NOMO-1 (cell line): Measurements from ENCODE around the gene HAUS5.
A peak's percentile ranks its signal among the peaks of the same experiment; 100 is the strongest.
"Not testable (repeated sequence)": the region's sequence is repeated elsewhere in the genome, so short reads cannot be mapped to it uniquely, and the experiment has no call there.

ENCODE experiments used
- DNase-seq, 2 experiments: peaks; one replicate each; lab custom pipeline; 2025; ENCODE audit not compliant: unreplicated experiment in 2 of 2; lab: John Stamatoyannopoulos, UW

HAUS5 gene

DNA sequence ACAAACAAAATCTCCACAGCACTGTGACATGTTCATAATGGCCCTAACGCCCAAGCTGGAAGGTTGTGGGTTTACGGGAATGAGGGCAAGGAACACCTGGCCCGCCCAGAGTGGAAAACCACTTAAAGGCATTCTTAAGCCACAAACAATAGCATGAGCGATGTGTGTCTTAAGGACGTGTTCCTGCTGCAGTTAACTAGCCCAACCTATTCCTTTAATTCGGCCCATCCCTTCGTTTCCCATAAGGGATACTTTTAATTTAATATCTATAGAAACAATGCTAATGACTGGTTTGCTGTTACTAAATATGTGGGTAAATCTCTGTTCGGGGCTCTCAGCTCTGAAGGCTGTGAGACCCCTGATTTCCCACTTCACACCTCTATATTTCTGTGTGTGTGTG, 5.4 kb upstream of the HAUS5 start:
- not testable (repeated sequence) for DNase-seq

DNA sequence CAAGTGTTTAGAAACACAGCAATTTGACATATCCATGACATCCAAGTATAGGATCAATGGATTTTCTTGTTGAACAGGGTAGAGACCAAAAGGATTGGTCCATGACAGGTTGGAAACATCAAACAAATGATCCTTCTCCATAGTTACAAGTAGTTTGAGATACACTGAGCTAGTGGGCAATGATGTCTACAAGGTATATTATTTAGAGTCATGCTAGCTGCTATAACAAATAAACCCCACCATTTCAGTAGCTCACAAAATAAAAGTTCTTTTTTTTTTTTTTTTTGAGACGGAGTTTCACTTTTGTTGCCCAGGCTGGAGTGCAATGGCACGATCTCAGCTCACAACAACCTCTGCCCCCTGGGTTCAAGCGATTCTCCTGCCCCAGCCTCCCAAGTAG, 4.9 kb upstream of the HAUS5 start:
- DNase-seq: no peak

DNA sequence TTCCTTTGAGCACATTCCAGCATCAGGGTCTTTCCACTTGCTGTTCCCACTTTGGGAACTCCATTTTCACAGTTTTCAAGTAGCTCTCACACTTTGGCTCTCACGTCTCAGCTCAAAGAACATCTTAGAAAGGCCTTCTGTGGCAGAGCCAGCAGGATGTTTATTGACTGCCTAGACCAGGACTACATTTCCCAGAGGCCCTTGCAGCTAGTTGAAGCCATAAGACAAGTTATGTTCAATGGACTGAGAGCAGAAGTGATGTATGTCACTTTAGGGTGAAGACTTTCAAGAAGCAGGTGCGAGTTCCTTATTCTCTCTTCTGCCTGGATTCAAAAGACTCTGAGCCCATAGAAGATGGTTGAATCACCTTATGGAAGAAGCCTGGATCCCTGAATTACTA, 4.3 kb upstream of the HAUS5 start:
- peak in 1 of 2 experiments; percentile 8 for DNase-seq

DNA sequence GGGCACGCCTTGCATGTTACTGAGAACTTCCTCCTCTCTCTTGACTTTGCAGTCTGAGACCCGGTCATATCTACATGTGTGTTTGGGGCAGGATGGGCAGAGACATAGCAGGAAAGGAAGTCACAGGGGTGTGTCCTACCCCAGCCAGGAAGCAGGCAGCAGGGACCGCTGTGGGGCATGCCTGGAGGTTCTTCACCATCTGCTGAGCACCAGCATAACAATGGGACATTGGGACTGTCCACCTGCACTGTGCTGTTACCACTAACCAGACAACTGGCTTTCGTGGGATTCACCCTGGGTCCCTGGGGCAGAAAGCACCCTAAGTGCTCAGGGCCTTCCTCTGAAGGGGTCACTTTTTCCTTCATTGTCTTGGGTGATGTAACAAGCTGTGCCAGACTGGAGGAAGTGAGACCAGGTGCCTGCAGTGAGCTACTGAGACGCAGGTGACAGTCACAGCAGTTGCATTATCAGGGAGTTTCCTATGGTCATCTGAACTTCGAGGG, 2.6 kb upstream of the HAUS5 start:
- peak; percentile 47 to 55 for DNase-seq

DNA sequence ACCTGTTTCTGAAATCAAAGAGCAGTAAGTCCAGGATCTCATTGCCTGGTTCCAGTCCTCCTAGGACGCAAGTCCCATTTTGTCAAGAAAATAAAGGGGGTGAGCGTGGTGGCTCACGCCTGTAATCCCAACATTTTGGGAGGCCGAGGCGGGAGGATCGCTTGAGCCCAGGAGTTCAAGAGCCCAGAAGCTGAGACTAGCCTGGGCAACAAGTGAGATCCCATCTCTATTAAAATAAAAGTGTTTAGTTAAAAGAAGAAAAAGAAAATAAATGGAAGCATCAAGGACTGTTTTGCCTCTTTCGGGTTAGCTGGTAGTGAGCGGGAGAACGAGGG, 344 bp upstream of the HAUS5 start:
- no peak for DNase-seq

DNA sequence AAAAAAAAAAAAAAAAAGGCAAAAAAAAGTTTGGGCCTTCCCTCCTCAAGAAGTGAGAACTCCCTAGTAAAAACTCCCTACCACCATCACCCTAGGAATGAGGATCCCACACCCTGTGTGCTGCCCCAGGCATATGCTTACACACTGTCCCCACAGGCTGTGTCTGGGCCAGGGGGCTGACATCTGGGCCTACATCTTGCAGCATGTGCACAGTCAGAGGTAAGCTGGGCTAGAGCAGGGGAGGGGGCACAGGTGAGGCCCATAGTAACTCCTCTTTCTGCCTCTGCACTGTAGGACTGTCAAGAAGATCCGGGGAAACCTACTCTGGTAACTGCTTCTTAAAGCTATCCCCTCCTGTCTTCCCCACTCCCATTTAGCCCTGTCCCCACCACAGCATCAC, 1.0 kb downstream of the HAUS5 start:
- DNase-seq: no peak

DNA sequence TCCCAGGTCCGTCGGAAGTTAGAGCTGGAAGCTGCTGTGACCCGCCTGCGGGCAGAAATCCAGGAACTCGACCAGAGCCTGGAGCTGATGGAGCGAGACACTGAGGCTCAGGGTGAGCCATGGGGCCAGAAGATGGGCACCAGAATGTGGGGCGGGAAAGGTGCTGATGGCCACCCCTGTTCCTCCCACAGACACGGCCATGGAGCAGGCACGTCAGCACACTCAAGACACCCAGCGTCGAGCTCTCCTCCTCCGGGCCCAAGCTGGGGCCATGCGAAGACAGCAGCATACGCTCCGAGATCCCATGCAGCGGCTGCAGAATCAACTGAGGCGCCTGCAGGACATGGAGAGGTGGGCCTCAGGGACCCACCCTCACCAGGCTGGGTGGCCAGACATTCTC, 2.5 kb downstream of the HAUS5 start:
- no peak for DNase-seq

DNA sequence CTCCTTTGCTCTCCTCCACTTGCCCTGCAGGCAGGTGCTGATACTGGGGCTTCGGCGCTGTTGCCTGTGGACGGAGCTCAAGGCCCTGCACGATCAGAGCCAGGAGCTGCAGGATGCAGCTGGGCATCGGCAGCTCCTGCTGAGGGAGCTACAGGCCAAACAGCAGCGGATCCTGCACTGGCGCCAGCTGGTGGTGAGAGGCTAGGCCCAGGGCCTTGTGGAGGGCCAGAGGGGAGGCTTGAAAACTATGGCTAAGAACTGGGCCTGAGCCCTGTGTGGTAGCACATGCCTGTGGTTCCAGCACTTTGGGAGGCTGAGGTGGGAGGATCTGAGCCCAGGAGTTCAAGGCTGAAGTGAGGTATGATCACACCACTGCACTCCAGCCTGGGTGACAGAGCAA, 6.3 kb downstream of the HAUS5 start:
- no peak for DNase-seq

DNA sequence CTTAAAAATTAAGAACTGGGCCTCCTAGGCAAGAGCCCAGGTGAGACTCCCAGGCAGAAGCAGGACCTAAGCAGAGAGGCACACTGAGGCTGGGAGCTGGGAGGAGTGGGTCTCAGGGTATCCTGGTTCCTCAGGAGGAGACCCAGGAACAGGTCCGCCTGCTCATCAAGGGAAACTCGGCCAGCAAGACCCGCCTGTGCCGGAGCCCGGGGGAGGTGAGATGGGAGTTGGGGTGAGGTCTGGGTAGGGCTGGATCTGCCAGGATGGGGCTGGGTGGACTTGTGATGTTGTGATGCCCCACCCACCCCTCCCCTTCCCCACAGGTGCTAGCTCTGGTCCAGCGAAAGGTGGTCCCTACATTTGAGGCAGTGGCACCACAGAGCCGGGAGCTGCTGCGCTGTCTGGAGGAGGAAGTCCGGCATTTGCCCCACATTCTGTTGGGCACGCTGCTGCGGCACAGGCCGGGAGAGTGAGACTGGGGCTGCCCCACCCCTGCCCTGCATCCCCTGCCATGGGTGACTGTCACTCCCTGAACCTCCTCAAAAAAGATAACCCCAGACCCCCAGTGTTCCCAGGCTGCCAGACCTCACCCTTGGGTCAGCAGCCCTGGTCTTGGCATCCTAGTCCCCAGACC, 6.9 kb downstream of the HAUS5 start:
- DNase-seq: no peak

DNA sequence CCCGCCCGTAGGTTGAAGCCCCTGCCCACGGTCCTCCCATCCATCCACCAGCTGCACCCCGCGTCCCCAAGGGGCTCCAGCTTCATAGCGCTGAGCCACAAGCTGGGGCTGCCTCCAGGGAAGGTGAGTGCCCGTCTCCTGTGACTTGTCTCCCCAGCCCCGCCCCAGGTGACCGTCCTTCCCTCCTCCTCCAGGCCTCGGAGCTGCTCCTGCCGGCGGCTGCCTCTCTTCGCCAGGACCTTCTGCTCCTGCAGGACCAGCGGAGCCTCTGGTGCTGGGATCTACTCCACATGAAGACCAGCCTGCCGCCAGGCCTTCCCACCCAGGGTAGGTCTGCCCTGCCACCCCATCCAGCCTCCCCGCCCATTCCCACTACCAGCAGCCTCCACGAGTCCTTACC, 7.5 kb downstream of the HAUS5 start:
- DNase-seq: no peak

DNA sequence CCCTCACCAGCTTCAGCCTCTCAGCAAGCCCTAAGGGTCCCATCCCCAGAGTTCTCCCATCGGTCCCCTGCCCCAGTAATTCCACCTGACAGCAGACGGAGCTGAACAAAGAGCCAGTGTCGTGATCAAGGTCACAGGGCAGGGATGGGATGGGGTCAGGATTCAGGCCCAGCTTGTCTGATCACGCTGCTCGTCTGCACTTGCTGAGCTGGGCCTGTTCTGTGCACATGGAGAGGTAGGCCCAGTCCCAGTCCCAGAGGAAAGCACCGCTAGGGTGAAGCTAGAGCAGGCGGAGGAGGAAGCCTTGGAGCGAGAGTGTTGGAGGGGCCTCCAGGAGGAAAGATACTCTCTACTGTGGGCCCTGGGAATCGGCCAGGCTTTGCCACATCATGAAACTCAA, 9.2 kb downstream of the HAUS5 start:
- no peak for DNase-seq

DNA sequence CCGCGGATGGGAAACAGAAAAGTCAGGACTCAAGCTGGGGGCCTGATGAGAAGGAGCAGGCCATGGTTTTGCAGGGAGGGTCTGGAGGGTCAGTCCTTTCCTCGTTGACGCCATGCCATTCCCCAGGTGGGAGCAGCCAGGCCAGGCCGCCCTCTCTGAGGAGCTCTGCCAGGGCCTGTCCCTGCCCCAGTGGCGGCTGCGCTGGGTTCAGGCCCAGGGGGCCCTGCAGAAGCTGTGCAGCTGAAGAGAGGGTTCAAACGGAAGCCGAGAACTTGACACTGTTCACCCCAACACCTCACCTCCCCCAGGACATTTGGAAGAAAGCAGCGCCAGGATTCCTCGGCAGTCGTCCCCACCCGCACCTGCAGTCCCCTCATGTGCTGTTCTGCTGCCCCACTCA, 10.2 kb downstream of the HAUS5 start:
- DNase-seq: no peak

DNA sequence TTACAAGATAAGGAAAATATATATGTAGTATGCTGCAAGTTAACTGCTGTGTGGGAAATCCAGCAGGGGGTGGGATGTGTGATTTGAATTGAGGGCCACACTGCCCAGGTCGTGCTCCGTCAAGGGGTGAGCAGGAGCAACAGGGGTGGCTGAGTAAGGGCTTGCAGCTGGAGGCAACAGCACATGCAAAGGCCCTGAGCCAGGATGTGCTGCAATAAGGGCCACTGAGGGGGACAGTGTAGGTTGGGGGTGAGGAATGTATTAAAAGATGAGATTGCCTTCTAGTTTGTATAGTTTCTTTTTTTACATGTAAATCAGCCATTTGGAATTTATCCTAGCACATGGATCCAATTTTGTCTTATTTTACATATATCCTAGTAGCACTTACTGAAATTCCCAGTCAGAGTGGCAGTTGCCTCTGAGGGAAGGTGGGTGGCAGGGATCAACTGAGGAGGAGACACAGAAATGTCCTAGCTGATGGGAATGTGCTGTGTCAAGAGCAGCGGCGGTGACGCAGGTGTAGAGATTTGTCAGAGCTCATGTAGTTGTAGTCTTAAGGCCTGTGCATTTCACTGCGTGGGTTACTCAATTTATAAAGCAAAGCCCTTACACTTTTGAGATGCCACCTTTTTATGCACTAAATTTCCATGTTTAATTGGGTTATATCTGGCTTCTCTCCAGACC, 10.9 kb downstream of the HAUS5 start:
- DNase-seq: no peak

DNA sequence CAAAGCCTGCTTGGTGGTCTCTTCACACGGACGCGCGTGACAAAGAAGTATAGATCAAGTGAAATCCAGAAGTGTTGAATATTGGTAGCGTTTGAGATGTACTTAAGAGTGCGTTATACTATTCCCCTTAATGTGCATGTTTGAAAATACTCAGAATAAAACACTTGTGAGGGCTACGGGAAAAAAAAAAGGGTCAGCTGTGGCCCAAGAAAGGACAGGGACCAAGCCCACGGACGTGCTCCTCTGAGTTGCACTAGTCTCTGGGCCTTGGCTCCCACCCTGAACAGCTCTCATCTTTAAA, 15.7 kb downstream of the HAUS5 start:
- DNase-seq: no peak

DNA sequence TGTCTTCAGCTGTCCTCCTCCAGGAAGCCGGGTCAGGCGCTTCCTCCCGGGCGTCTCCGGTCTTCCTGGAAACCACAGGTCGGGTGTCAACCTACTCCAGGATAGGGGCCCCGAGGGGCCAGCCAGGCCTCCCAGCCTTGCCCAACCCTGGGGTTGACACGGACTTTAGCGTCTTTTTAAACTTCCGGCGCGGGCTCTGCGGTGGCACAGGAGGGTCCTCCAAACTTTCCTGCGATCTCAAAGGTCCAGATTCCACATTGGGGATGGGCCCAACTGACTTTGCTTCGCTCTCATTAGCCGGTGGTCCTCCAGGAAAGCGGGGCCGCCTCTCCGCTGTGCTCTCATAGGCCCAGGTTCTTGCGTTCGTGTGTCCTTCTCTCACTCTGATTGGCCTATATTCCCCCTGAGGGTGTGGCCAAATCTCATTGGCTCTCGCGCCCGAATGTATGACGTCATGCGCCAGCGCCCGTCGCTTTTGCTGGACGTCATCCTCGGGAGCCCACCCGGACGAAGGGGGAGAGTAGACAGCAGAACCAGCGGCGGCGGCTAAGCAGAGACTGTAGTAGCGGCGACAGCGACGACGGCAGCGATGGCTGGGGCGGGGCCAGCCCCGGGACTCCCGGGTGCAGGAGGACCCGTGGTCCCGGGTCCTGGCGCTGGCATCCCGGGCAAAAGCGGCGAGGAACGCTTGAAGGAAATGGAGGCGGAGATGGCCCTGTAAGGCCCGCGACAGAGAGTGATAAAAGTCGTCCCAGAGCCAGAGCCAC, 16.2 kb downstream of the HAUS5 start, which contains the start of gene RBM42:
Gene RBM42 (plus strand): TSS at position 472 of the 767 bp plus-strand sequence. CDS start 118 bp downstream, at position 590.
- DNase-seq: peak; percentile 99

DNA sequence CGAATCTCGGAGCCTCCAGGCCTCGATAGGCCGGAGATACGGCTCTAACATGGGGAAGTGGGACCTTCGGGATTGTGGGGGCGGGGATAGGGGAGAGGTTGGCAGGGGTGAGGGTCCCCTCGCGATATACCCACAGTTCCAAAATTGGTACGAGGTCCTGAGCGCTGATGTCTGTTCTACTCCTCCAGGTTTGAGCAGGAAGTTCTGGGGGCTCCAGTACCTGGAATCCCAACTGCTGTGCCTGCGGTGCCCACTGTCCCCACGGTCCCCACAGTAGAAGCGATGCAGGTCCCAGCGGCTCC, 16.7 kb downstream of the HAUS5 start:
- DNase-seq: no peak

DNA sequence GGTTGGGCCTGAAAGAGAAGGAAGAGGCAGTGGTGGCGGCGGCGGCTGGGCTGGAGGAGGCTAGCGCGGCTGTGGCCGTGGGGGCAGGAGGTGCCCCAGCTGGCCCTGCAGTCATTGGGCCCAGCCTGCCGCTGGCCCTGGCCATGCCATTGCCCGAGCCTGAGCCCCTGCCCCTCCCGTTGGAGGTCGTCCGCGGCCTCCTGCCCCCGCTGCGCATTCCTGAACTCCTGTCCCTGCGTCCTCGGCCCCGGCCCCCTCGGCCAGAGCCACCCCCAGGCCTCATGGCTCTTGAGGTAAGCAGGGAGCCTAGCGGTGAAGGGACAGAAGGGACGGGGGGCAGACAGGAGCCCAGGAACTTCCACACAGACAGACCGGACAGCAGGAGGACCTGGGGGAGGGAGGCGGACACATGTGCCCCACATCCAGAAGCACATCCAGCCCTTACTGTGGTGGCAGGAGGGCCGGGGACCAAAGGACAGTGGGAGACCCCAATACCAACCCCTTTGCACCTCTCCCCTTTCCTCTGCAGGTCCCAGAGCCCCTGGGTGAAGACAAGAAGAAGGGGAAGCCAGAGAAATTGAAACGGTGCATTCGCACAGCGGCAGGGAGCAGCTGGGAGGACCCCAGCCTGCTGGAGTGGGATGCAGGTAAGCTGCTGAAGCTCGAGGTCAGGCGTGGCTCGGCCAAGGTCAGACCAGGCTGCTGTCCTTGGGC, 21.3 kb downstream of the HAUS5 start:
- no peak for DNase-seq

DNA sequence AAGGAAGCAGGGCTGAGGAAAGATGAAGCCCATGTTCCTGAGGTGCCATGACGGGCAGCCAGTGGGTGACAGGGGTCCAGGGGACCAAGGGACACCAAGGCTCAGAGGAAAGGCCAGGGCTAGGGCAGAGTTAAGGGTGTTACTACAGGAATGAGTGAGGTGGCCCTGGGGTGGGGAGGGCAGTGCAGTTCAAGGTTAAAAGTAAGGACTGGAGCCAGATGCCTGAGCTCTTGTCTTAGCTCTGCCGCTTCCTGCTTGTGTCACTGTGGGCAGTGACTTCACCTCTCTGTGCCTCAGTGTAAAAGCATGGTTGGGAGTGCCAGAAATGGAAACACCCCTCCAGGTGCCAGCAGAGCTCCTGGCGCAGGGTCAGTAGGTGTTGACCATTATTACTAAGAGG, 24.1 kb downstream of the HAUS5 start:
- DNase-seq: no peak

DNA sequence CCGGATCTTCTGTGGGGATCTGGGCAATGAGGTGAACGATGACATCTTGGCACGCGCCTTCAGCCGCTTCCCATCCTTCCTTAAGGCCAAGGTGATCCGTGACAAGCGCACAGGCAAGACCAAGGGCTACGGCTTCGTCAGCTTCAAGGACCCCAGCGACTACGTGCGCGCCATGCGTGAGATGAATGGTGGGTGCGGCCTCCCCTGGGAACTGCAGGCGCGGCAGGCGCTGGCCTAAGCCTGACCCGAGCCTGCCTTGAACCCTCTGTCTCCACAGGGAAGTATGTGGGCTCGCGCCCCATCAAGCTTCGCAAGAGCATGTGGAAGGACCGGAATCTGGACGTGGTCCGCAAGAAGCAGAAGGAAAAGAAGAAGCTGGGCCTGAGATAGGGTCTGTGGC, 24.6 kb downstream of the HAUS5 start:
- DNase-seq: no peak

DNA sequence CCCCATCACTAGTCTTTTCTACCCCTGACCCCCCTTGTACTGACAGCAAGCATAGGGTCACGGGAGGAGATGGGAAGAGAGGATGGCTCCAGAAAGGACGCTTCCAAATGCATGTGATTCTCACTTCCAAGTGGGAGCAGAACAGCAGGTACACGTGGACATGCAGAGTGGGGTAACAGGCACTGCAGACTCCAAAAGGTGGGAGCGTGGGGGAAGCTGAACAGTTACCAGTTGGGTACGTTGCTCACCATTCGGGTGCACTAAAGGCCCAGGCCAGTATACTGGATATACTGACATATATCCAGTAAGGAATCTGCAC, 26.7 kb downstream of the HAUS5 start:
- DNase-seq: no peak

DNA sequence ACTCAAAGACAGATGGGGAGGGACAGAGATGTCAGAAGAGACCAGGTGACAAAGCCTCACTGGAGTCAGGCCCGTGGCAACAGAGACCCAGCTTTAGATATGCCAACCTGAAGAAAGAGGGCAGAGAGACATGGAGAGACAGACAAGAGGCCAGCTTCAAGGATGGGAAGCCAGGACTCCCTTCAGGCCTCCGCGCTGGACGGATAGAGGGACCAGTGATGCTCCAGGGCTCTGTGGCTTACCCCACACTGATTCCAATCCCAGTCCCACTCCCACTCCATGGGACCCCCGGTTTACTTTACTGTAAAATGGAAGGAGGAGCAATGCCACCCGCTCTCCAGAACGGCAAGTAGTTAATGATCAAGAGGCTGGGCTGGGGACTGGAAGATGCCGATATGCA, 27.3 kb downstream of the HAUS5 start:
- DNase-seq: no peak
